Kidney (tissue), 22 donors: Measurements from ENCODE around the gene SLC12A4. TPM values are rescaled to one million over a fixed set of nuclear protein-coding genes. Genes with fewer than 3 reads are reported as not detected.
"Not testable (repeated sequence)": the region's sequence is repeated elsewhere in the genome, so short reads cannot be mapped to it uniquely, and the experiment has no call there.

Experiments used
- DNase-seq, 5 donors: peaks; one replicate each; pipeline ENCODE4 v3.0.0-alpha.2; 2013 to 2020
- FAIRE-seq: peaks from 2 replicates; lab custom pipeline; 2012; peaks lifted over from hg19 to GRCh38; lab: Jason Lieb, UNC
- H3K27ac ChIP-seq, 2 donors: one replicate each; pipeline ENCODE4 v1.7.0; 2013; ENCODE audit warnings: low read depth in 2 of 2, low read length in 2 of 2, inconsistent platforms in 1 of 2
- H3K27me3 ChIP-seq: one replicate; pipeline ENCODE4 v1.7.1; 2013; ENCODE audit warnings: low read length, inconsistent platforms; ENCODE audit not compliant: control insufficient read depth, insufficient read depth
- H3K36me3 ChIP-seq, 3 donors: one replicate each; pipeline versions ENCODE4 v1.7.0 to v1.7.1; 2013; ENCODE audit warnings: low read length in 3 of 3, control low read depth in 1 of 3, inconsistent platforms in 1 of 3; ENCODE audit not compliant: insufficient read depth in 3 of 3, control insufficient read depth in 2 of 3
- H3K4me1 ChIP-seq, 3 donors: one replicate each; pipeline versions ENCODE4 v1.7.0 to v1.7.1; 2013; ENCODE audit warnings: low read length in 3 of 3, inconsistent platforms in 1 of 3, low read depth in 1 of 3; ENCODE audit not compliant: control insufficient read depth in 2 of 3, insufficient read depth in 2 of 3
- H3K4me3 ChIP-seq, 3 donors: one replicate each; pipeline versions ENCODE4 v1.7.0 to v1.8.1; 2013; ENCODE audit warnings: low read length in 3 of 3, control low read depth in 1 of 3, inconsistent platforms in 1 of 3
- H3K9ac ChIP-seq, 3 donors: one replicate each; pipeline versions ENCODE4 v1.7.0 to v1.7.1; 2013; ENCODE audit warnings: low read length in 3 of 3, control low read depth in 1 of 3, inconsistent platforms in 1 of 3
- H3K9me3 ChIP-seq, 3 donors: one replicate each; pipeline versions ENCODE4 v1.7.0 to v1.7.1; 2013; ENCODE audit warnings: low read length in 3 of 3, control low read depth in 1 of 3, inconsistent platforms in 1 of 3; ENCODE audit not compliant: control insufficient read depth in 2 of 3, insufficient read depth in 1 of 3
- CTCF ChIP-seq: IDR thresholded peaks from 3 replicates; pipeline ENCODE4 v1.5.1; 2012; ENCODE audit warnings: mild to moderate bottlenecking, moderate library complexity, borderline replicate concordance; ENCODE audit not compliant: insufficient read depth; ENCODE audit errors: extremely low read depth
- intact Hi-C: fragments of 100-400 bp; cut with DNase I; formaldehyde crosslinking; loops from one replicate; pipeline ENCODE4 v1.11.1; 2022
- long read RNA-seq, 10 donors: library from polyadenylated mRNA in 1 of 10; unstranded in 1 of 10; transcript quantifications; one replicate each; pipeline ENCODE4 v2.0.0 and lab custom pipeline, GENCODE V29; 2021 to 2026
- polyA plus RNA-seq: library from polyadenylated mRNA; stranded (reverse); fragments of 350-450 nt; fragmentation: Illumina TruSeq; extraction: RNeasy Lipid Tissue Mini Kit (QIAGEN cat#74804); gene quantifications from one replicate; pipeline ENCODE4 v1.2.3, GENCODE V29; 2014; ENCODE audit warnings: low read depth, low replicate concordance; ENCODE audit not compliant: insufficient read depth
- total RNA-seq: library from RNA; stranded (reverse); fragmentation: NEBNext Ultra II Directional; extraction: Animal tissue kit (Norgen Biotek cat#: 25700); gene quantifications from one replicate; pipeline ENCODE4 v1.2.1, GENCODE V29; 2021
- donor health status: control.
- donor health status: control.
- donor health status: control.
- donor health status: control.
- donor health status: control.
- donor health status: DM: yes; HTN: yes; CAD: no.
- donor health status: Normal renal cell carcinoma (clear cell type).

SLC12A4 gene
- total RNA-seq (66.2 TPM), polyA plus RNA-seq (16.7 TPM)
- long read RNA-seq, donor 1, partial matches to known transcripts: 5 of 5 reads
- long read RNA-seq, donor 1, other reads (novel, unspliced or antisense): 0 of 5 reads
- long read RNA-seq, donor 2, full-length matches to known transcripts: 3 of 3 reads
- long read RNA-seq, donor 2, partial matches to known transcripts: 0 of 3 reads
- long read RNA-seq, donor 2, other reads (novel, unspliced or antisense): 0 of 3 reads
- long read RNA-seq, donor 3, full-length matches to known transcripts: 2 of 10 reads
- long read RNA-seq, donor 3, partial matches to known transcripts: 8 of 10 reads
- long read RNA-seq, donor 3, other reads (novel, unspliced or antisense): 0 of 10 reads
- long read RNA-seq, donor 4, full-length matches to known transcripts: 2 of 19 reads
- long read RNA-seq, donor 4, partial matches to known transcripts: 17 of 19 reads
- long read RNA-seq, donor 4, other reads (novel, unspliced or antisense): 0 of 19 reads
- long read RNA-seq, donor 5: 0 reads
- long read RNA-seq, donor 6, full-length matches to known transcripts: 1 of 1 reads
- long read RNA-seq, donor 6, partial matches to known transcripts: 0 of 1 reads
- long read RNA-seq, donor 6, other reads (novel, unspliced or antisense): 0 of 1 reads
- long read RNA-seq, donor 7, full-length matches to known transcripts: 32 of 61 reads
- long read RNA-seq, donor 7, partial matches to known transcripts: 15 of 61 reads
- long read RNA-seq, donor 7, other reads (novel, unspliced or antisense): 14 of 61 reads
- long read RNA-seq, donor 8: 0 reads
- long read RNA-seq, donor 9, partial matches to known transcripts: 0 of 1 reads
- long read RNA-seq, donor 9, other reads (novel, unspliced or antisense): 0 of 1 reads
- long read RNA-seq, donor 10, full-length matches to known transcripts: 2 of 2 reads
- long read RNA-seq, donor 10, partial matches to known transcripts: 0 of 2 reads
- long read RNA-seq, donor 10, other reads (novel, unspliced or antisense): 0 of 2 reads

- no peak for FAIRE-seq
- Histone ChIP-seq H3K36me3 (no peaks in the 10 kb centered on the region), H3K4me3 (peak within 1 kb of the TSS; percentile 70 to 93 (median 75)), H3K9ac (peak within 1 kb of the TSS; percentile 4 to 98 (median 64)), H3K27ac (peak within 1 kb of the TSS; percentile 93 to 95), H3K9me3 (no peaks in the 10 kb centered on the region), H3K4me1 (peaks cover 0 to 22% (median 7%) of the 10 kb centered on the region in 3 donors), H3K27me3 (no peaks in the 10 kb centered on the region)
- intact Hi-C loops: no loop called here
- peak; percentile 90 to 98 (median 94) for DNase-seq
- TF ChIP-seq CTCF: no peak
Measured at GRCh38 chr16:67968400-67969253, at the start of gene SLC12A4. TSS of gene SLC12A4 (minus strand) at chr16:67968637. CDS start at chr16:67968553, 84 bp downstream.

- no peaks in the 10 kb centered on the region for H3K4me1 ChIP-seq
- TF ChIP-seq CTCF: no peak
- FAIRE-seq (no peak), DNase-seq (no peak)
- H3K36me3 ChIP-seq: no peaks in the 10 kb centered on the region
- intact Hi-C loops: no loop called here
- no peaks in the 10 kb centered on the region for H3K27me3 ChIP-seq
- no peak within 1 kb of the TSS for H3K4me3 ChIP-seq
- H3K27ac ChIP-seq: no peak within 1 kb of the TSS
- no peak within 1 kb of the TSS for H3K9ac ChIP-seq
- H3K9me3 ChIP-seq: no peaks in the 10 kb centered on the region
Measured at GRCh38 chr16:68015681-68016080, 47.2 kb upstream of the SLC12A4 start, which contains the start of gene DPEP2NB. TSS of gene DPEP2NB (minus strand) at chr16:68015911. CDS start at chr16:68015770, 141 bp downstream.

GRCh38 chr16:68013440-68013839 lies 45.0 kb upstream of the SLC12A4 start:
- DNase-seq (no peak), FAIRE-seq (no peak)
- Histone ChIP-seq H3K9me3 (no peaks in the 10 kb centered on the region), H3K27ac (no peak overlapping the region), H3K27me3 (no peaks in the 10 kb centered on the region), H3K4me3 (no peak overlapping the region), H3K9ac (no peak overlapping the region), H3K36me3 (no peaks in the 10 kb centered on the region), H3K4me1 (no peaks in the 10 kb centered on the region)
- no peak for TF ChIP-seq CTCF
- intact Hi-C loops: no loop called here

- intact Hi-C loops, H3K27me3 ChIP-seq, FAIRE-seq: not testable (repeated sequence)
Measured at GRCh38 chr16:68009872-68010271, 41.4 kb upstream of the SLC12A4 start.

More at GRCh38 chr16:68009872-68010271, 41.4 kb upstream of the SLC12A4 start:
- DNase-seq, H3K4me1 ChIP-seq, H3K27ac ChIP-seq, H3K4me3 ChIP-seq, H3K9me3 ChIP-seq, H3K36me3 ChIP-seq, H3K9ac ChIP-seq: not testable (repeated sequence)
